H1 (cell line): ENCODE data around the gene UNC79. TPM values are rescaled to one million over a fixed set of nuclear protein-coding genes. Genes with fewer than 3 reads are reported as not detected.

ENCODE experiments used
- BRCA1 ChIP-seq: IDR thresholded peaks from 2 replicates; pipeline ENCODE4 v1.6.1; 2012; ENCODE audit warnings: low read depth, low read length, improper control_type of control experiment
- CEBPB ChIP-seq: IDR thresholded peaks from 2 replicates; pipeline ENCODE4 v1.6.1; 2012; ENCODE audit warnings: low read depth, low read length
- CHD1 ChIP-seq: IDR thresholded peaks from 2 replicates; pipeline ENCODE4 v1.6.1; 2012; ENCODE audit warnings: low read depth, low read length, improper control_type of control experiment
- CHD7 ChIP-seq: fragments of 300-600 bp; sonication (generic); IDR thresholded peaks from 2 replicates; pipeline ENCODE4 v1.7.1; 2012; ENCODE audit warnings: low read length, moderate library complexity, mild to moderate bottlenecking, inconsistent platforms; ENCODE audit not compliant: insufficient replicate concordance
- FOSL1 ChIP-seq: IDR thresholded peaks from 2 replicates; pipeline ENCODE4 v1.6.1; 2011; ENCODE audit warnings: mild to moderate bottlenecking, low read depth, low read length, moderate library complexity; ENCODE audit not compliant: insufficient read depth
- POLR2AphosphoS5 ChIP-seq: IDR thresholded peaks from 2 replicates; pipeline ENCODE4 v1.6.1; 2011; ENCODE audit warnings: low read depth, low read length
- SRF ChIP-seq: IDR thresholded peaks from 2 replicates; pipeline ENCODE4 v1.6.1; 2011; ENCODE audit warnings: mild to moderate bottlenecking, low read depth, low read length, moderate library complexity
- TAF7 ChIP-seq: optimal IDR thresholded peaks from 2 replicates; pipeline ENCODE3; 2011; ENCODE audit warnings: low read depth, mild to moderate bottlenecking, inconsistent platforms, low read length, moderate library complexity, borderline replicate concordance
- USF2 ChIP-seq: IDR thresholded peaks from 2 replicates; pipeline ENCODE4 v1.6.1; 2011; ENCODE audit warnings: low read length, improper control_type of control experiment
- ZNF274 ChIP-seq: IDR thresholded peaks from 2 replicates; pipeline ENCODE4 v1.7.0; 2012; ENCODE audit warnings: low read length, borderline replicate concordance; ENCODE audit errors: extremely low read depth
- polyA plus RNA-seq, 7 experiments: library from polyadenylated mRNA; depleted of rRNA in 3 of 7; stranded (reverse) in 5 of 7; unstranded in 2 of 7; fragments of >200 nt in 5 of 7; fragments of 200-250 nt in 2 of 7; gene quantifications; 1 replicate in 5 of 7; 2 replicates in 1 of 7; 4 replicates in 1 of 7; pipeline versions ENCODE4 v1.2.1 to v1.2.3, GENCODE V29; 2011 to 2013; ENCODE audit warnings: missing spikeins in 2 of 7, mixed read lengths in 2 of 7
- total RNA-seq: library from RNA; stranded (reverse); fragmentation: NEBNext Ultra II Directional; extraction: Animal tissue kit (Norgen Biotek cat#: 25700); gene quantifications from 2 replicates; pipeline ENCODE4 v1.2.1, GENCODE V29; 2021

UNC79 gene
- total and polyA plus RNA-seq, 2 of the 8 experiments (the other 6 are each of a cell fraction or from before 2014, with no cell fraction given): 1.8 to 2.3 TPM

- TF ChIP-seq CHD7: no peak
- no peak for TF ChIP-seq CHD1
- TF ChIP-seq CEBPB: no peak
- TF ChIP-seq TAF7: no peak
- no peak for TF ChIP-seq ZNF274
- TF ChIP-seq FOSL1: no peak
- TF ChIP-seq SRF: no peak
- TF ChIP-seq USF2: no peak
- no peak for TF ChIP-seq BRCA1
- no peak for TF ChIP-seq POLR2AphosphoS5
Measured at GRCh38 chr14:93713726-93714405, 283.1 kb downstream of the UNC79 start (continued).
